HFFc6 (cell line): ENCODE measurements around the gene USP6NL. TPM values are rescaled to one million over a fixed set of nuclear protein-coding genes. Genes with fewer than 3 reads are reported as not detected.
A peak's percentile ranks its signal among the peaks of the same experiment; 100 is the strongest.

Source experiments
- DNase-seq: peaks from one replicate; pipeline ENCODE4 v3.0.0-alpha.2; 2018
- H3K27ac Mint-ChIP-seq: 2 replicates; pipeline ENCODE4 v1.8.0; 2020; ENCODE audit warnings: mild to moderate bottlenecking, mixed read lengths
- H3K27me3 Mint-ChIP-seq: 2 replicates; pipeline ENCODE4 v1.8.0; 2021; ENCODE audit warnings: mild to moderate bottlenecking, moderate library complexity, mixed read lengths; ENCODE audit not compliant: insufficient read depth
- H3K36me3 Mint-ChIP-seq: 2 replicates; pipeline ENCODE4 v1.8.0; 2021; ENCODE audit warnings: low read depth, mixed read lengths
- H3K4me1 Mint-ChIP-seq: 2 replicates; pipeline ENCODE4 v1.8.0; 2020; ENCODE audit warnings: low read depth, mixed read lengths
- H3K4me3 Mint-ChIP-seq: 2 replicates; pipeline ENCODE4 v1.8.0; 2020; ENCODE audit warnings: mild to moderate bottlenecking, moderate library complexity, mixed read lengths
- H3K9me3 Mint-ChIP-seq: 2 replicates; pipeline ENCODE4 v1.8.0; 2020; ENCODE audit warnings: mild to moderate bottlenecking, mixed read lengths
- CTCF ChIP-seq: fragments of 200-600 bp; sonication (generic); IDR thresholded peaks from 2 replicates; pipeline ENCODE4 v1.5.0; 2021; ENCODE audit warnings: antibody characterized with exemption, mild to moderate bottlenecking
- total RNA-seq, 6 experiments: library from RNA; stranded (reverse); fragmentation: NEBNext Ultra II Directional; extraction: Animal tissue kit (Norgen Biotek cat#: 25700); gene quantifications; 2 replicates in 1 of 6; 3 replicates in 5 of 6; pipeline ENCODE4 v1.2.3, GENCODE V29; 2021

USP6NL gene
- total RNA-seq, 6 experiments from 2014 or later, result 9.8 to 13.3 (median 11.8) TPM

GRCh38 chr10:11493646-11494045 lies 117.8 kb downstream of the USP6NL start:
- Mint-ChIP-seq H3K27me3 (no peaks in the 10 kb centered on the region; the same call in 1 of the 2 replicates), H3K4me1 (no peaks in the 10 kb centered on the region), H3K9me3 (no peaks in the 10 kb centered on the region), H3K36me3 (no peaks in the 10 kb centered on the region), H3K4me3 (no peak overlapping the region), H3K27ac (no peak overlapping the region)
- DNase-seq, result no peak
- TF ChIP-seq CTCF, result no peak

GRCh38 chr10:11491087-11491486 lies 120.4 kb downstream of the USP6NL start:
- H3K27ac Mint-ChIP-seq, result no peak overlapping the region
- no peaks in the 10 kb centered on the region for H3K4me1 Mint-ChIP-seq
- H3K9me3 Mint-ChIP-seq, result no peaks in the 10 kb centered on the region
- H3K27me3 Mint-ChIP-seq, result no peaks in the 10 kb centered on the region; the same call in 1 of the 2 replicates
- TF ChIP-seq CTCF, result no peak
- DNase-seq, result no peak
- no peak overlapping the region for H3K4me3 Mint-ChIP-seq
- H3K36me3 Mint-ChIP-seq, result no peaks in the 10 kb centered on the region

- no peak for TF ChIP-seq CTCF
These were observed 121.9 kb downstream of the USP6NL start for GRCh38 chr10:11489591-11489990.

GRCh38 chr10:11488126-11488525 lies 123.3 kb downstream of the USP6NL start:
- H3K27me3 Mint-ChIP-seq, result no peaks in the 10 kb centered on the region; the same call in 1 of the 2 replicates
- no peak overlapping the region for H3K4me3 Mint-ChIP-seq
- H3K9me3 Mint-ChIP-seq, result no peaks in the 10 kb centered on the region
- no peak for DNase-seq
- H3K27ac Mint-ChIP-seq, result no peak overlapping the region
- H3K36me3 Mint-ChIP-seq, result no peaks in the 10 kb centered on the region
- H3K4me1 Mint-ChIP-seq, result peaks cover 1% of the 10 kb centered on the region
- TF ChIP-seq CTCF, result no peak

More at GRCh38 chr10:11489591-11489990, 121.9 kb downstream of the USP6NL start:
- no peak overlapping the region for H3K27ac Mint-ChIP-seq
- no peak for DNase-seq
- H3K36me3 Mint-ChIP-seq, result no peaks in the 10 kb centered on the region
- no peaks in the 10 kb centered on the region for H3K4me1 Mint-ChIP-seq
- no peak overlapping the region for H3K4me3 Mint-ChIP-seq
- H3K27me3 Mint-ChIP-seq, result no peaks in the 10 kb centered on the region; the same call in 1 of the 2 replicates
- no peaks in the 10 kb centered on the region for H3K9me3 Mint-ChIP-seq

- Mint-ChIP-seq H3K27ac (peak overlapping the region; percentile 17; the same call in 1 of the 2 replicates), H3K4me3 (no peak overlapping the region)
These were observed 128.0 kb downstream of the USP6NL start for GRCh38 chr10:11483201-11484148.

More at GRCh38 chr10:11483201-11484148, 128.0 kb downstream of the USP6NL start:
- DNase-seq, result no peak
- TF ChIP-seq CTCF, result no peak
- H3K4me1 Mint-ChIP-seq, result peaks cover 6% of the 10 kb centered on the region
- no peaks in the 10 kb centered on the region; the same call in 1 of the 2 replicates for H3K27me3 Mint-ChIP-seq
- no peaks in the 10 kb centered on the region for H3K9me3 Mint-ChIP-seq
- no peaks in the 10 kb centered on the region; the same call in 1 of the 2 replicates for H3K36me3 Mint-ChIP-seq
